Measurements from ENCODE around the gene PTPN3.

GRCh38 chr9:109510506-109510905 lies 12.4 kb upstream of the PTPN3 start:
- TF ChIP-seq, protein P1, sequence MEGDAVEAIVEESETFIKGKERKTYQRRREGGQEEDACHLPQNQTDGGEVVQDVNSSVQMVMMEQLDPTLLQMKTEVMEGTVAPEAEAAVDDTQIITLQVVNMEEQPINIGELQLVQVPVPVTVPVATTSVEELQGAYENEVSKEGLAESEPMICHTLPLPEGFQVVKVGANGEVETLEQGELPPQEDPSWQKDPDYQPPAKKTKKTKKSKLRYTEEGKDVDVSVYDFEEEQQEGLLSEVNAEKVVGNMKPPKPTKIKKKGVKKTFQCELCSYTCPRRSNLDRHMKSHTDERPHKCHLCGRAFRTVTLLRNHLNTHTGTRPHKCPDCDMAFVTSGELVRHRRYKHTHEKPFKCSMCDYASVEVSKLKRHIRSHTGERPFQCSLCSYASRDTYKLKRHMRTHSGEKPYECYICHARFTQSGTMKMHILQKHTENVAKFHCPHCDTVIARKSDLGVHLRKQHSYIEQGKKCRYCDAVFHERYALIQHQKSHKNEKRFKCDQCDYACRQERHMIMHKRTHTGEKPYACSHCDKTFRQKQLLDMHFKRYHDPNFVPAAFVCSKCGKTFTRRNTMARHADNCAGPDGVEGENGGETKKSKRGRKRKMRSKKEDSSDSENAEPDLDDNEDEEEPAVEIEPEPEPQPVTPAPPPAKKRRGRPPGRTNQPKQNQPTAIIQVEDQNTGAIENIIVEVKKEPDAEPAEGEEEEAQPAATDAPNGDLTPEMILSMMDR (IDR thresholded peaks at IDR 0.05), result no peak
- TF ChIP-seq POLR2A (IDR thresholded peaks at IDR 0.05), result no peak
